Cardiac muscle cell (in vitro differentiated cells and primary cell): ENCODE measurements around the gene SRP14. TPM values are rescaled to one million over a fixed set of nuclear protein-coding genes. Genes with fewer than 3 reads are reported as not detected.
A peak's percentile ranks its signal among the peaks of the same experiment; 100 is the strongest.
"Not testable (repeated sequence)": the region's sequence is repeated elsewhere in the genome, so short reads cannot be mapped to it uniquely, and the experiment has no call there.

ENCODE experiments used
- DNase-seq, 2 donors: peaks; one replicate each; pipeline versions ENCODE4 v3.0.0 to v3.0.0-alpha.2; 2010 to 2017; ENCODE audit warnings: low read depth in 1 of 2, low spot score in 1 of 2
- H3K27ac ChIP-seq: fragments of 200-600 bp; sonication (generic); 2 replicates; pipeline ENCODE4 v1.5.1; 2016
- H3K27me3 ChIP-seq: fragments of 200-600 bp; sonication (generic); 2 replicates; pipeline ENCODE4 v1.6.0; 2016; ENCODE audit warnings: control low read depth
- H3K36me3 ChIP-seq: fragments of 200-600 bp; sonication (generic); 2 replicates; pipeline ENCODE4 v1.5.1; 2016; ENCODE audit warnings: control low read depth
- H3K4me1 ChIP-seq: fragments of 200-600 bp; sonication (generic); 2 replicates; pipeline ENCODE4 v1.8.1; 2017; ENCODE audit warnings: low read depth, mild to moderate bottlenecking, mixed run types
- H3K4me3 ChIP-seq: fragments of 200-600 bp; sonication (generic); 2 replicates; pipeline ENCODE4 v1.5.1; 2016; ENCODE audit warnings: mild to moderate bottlenecking
- H3K9me3 ChIP-seq: fragments of 200-600 bp; sonication (generic); 2 replicates; pipeline ENCODE4 v1.5.1; 2017; ENCODE audit warnings: low read depth, mild to moderate bottlenecking, control low read depth
- CTCF ChIP-seq: IDR thresholded peaks from 2 replicates; pipeline ENCODE4 v1.5.1; 2012; ENCODE audit warnings: low read depth, mild to moderate bottlenecking, low read length
- polyA plus RNA-seq: library from polyadenylated mRNA; unstranded; fragments of >200 nt; fragmentation: Nextera tagmentation; extraction: Ambion mirVana; gene quantifications from 2 replicates; pipeline ENCODE4 v1.2.1, GENCODE V29; 2016
- total RNA-seq: library from RNA; depleted of rRNA; stranded (reverse); fragments of >200 nt; gene quantifications from 2 replicates; pipeline ENCODE4 v1.2.3, GENCODE V29; 2016

SRP14 gene
- total and polyA plus RNA-seq, 2 experiments from 2014 or later = 691 to 1,525 TPM

GRCh38 chr15:40029979-40030893 lies 8.7 kb downstream of the SRP14 start:
- peak in 1 of 2 donors; percentile 65 for DNase-seq
- Histone ChIP-seq H3K9me3 (no peaks in the 10 kb centered on the region), H3K4me1 (peaks cover 21% of the 10 kb centered on the region), H3K36me3 (peaks cover 71% of the 10 kb centered on the region), H3K27ac (peak overlapping the region; percentile 95), H3K27me3 (no peaks in the 10 kb centered on the region), H3K4me3 (no peak overlapping the region)
- peak; percentile 72 for TF ChIP-seq CTCF

GRCh38 chr15:40028853-40029252 lies 10.1 kb downstream of the SRP14 start:
- peaks cover 18% of the 10 kb centered on the region for H3K4me1 ChIP-seq
- H3K27me3 ChIP-seq = no peaks in the 10 kb centered on the region
- no peaks in the 10 kb centered on the region for H3K9me3 ChIP-seq
- no peak overlapping the region for H3K4me3 ChIP-seq
- no peak for DNase-seq
- no peak for TF ChIP-seq CTCF
- peak overlapping the region; percentile 95 for H3K27ac ChIP-seq
- peaks cover 60% of the 10 kb centered on the region for H3K36me3 ChIP-seq

- no peaks in the 10 kb centered on the region for H3K9me3 ChIP-seq
- no peak for TF ChIP-seq CTCF
- H3K4me1 ChIP-seq = peaks cover 18% of the 10 kb centered on the region
- DNase-seq = no peak
- no peaks in the 10 kb centered on the region for H3K27me3 ChIP-seq
- H3K27ac ChIP-seq = peak overlapping the region; percentile 95
- H3K4me3 ChIP-seq = no peak overlapping the region
- H3K36me3 ChIP-seq = peaks cover 63% of the 10 kb centered on the region
These were observed 10.8 kb downstream of the SRP14 start for GRCh38 chr15:40028193-40028592.

GRCh38 chr15:40016224-40016865 lies 22.6 kb downstream of the SRP14 start:
- H3K9me3 ChIP-seq = no peaks in the 10 kb centered on the region
- H3K36me3 ChIP-seq = peaks cover 34% of the 10 kb centered on the region
- DNase-seq = no peak
- H3K27me3 ChIP-seq = no peaks in the 10 kb centered on the region
- no peaks in the 10 kb centered on the region for H3K4me1 ChIP-seq
- TF ChIP-seq CTCF = no peak
- no peak overlapping the region for H3K4me3 ChIP-seq
- H3K27ac ChIP-seq = no peak overlapping the region

- Histone ChIP-seq H3K4me1 (no peaks in the 10 kb centered on the region), H3K9me3 (no peaks in the 10 kb centered on the region), H3K4me3 (no peak overlapping the region), H3K27ac (no peak overlapping the region), H3K27me3 (no peaks in the 10 kb centered on the region), H3K36me3 (peaks cover 36% of the 10 kb centered on the region)
- DNase-seq = no peak
- no peak for TF ChIP-seq CTCF
These were observed 24.6 kb downstream of the SRP14 start for GRCh38 chr15:40014390-40014789.

- H3K4me1 ChIP-seq, H3K27me3 ChIP-seq, DNase-seq, H3K27ac ChIP-seq, H3K9me3 ChIP-seq, H3K4me3 ChIP-seq: not testable (repeated sequence)
- peaks cover 35% of the 10 kb centered on the region for H3K36me3 ChIP-seq
These were observed 25.6 kb downstream of the SRP14 start for GRCh38 chr15:40013372-40013771.
